Measurements from ENCODE around the gene R3HDM4. TPM values are rescaled to one million over a fixed set of nuclear protein-coding genes. Genes with fewer than 3 reads are reported as not detected.
"Not testable (repeated sequence)": the region's sequence is repeated elsewhere in the genome, so short reads cannot be mapped to it uniquely, and the experiment has no call there.

R3HDM4 gene
- total RNA-seq, 1 donor from 2014 or later = 38.3 TPM

- DNase-seq (ENCODE audit: low read depth) = no peak
Observed at GRCh38 chr19:858284-858683, 54.7 kb downstream of the R3HDM4 start.

- DNase-seq (ENCODE audit: low read depth) = no peak
Observed at GRCh38 chr19:855566-856120, 57.4 kb downstream of the R3HDM4 start.

- no peak for DNase-seq (ENCODE audit: low read depth)
Observed at GRCh38 chr19:855142-855541, 57.9 kb downstream of the R3HDM4 start.

GRCh38 chr19:854549-854948 lies 58.5 kb downstream of the R3HDM4 start:
- DNase-seq (ENCODE audit: low read depth) = no peak

GRCh38 chr19:853614-854220 lies 59.3 kb downstream of the R3HDM4 start:
- DNase-seq (ENCODE audit: low read depth) = not testable (repeated sequence)

GRCh38 chr19:853014-853585 lies 59.9 kb downstream of the R3HDM4 start:
- DNase-seq (ENCODE audit: low read depth) = no peak

- no peak for DNase-seq (ENCODE audit: low read depth)
Observed at GRCh38 chr19:852136-853013, 60.6 kb downstream of the R3HDM4 start, which contains the start of gene ELANE. ELANE (plus strand) TSS chr19:852303; CDS start chr19:852329, 26 bp downstream.

GRCh38 chr19:850979-851335 lies 62.1 kb downstream of the R3HDM4 start:
- no peak for DNase-seq (ENCODE audit: low read depth)

GRCh38 chr19:850221-850978 lies 62.6 kb downstream of the R3HDM4 start:
- peak; percentile 80 for DNase-seq (ENCODE audit: low read depth)

- not testable (repeated sequence) for DNase-seq (ENCODE audit: low read depth)
Observed at GRCh38 chr19:849195-849594, 63.8 kb downstream of the R3HDM4 start.

GRCh38 chr19:848386-848921 lies 64.6 kb downstream of the R3HDM4 start:
- peak; percentile 37 for DNase-seq (ENCODE audit: low read depth)

Other genes with a start within 250 kb of the R3HDM4 start
- gene FSTL3, start 236.8 kb downstream of the R3HDM4 start, total RNA-seq = 374 and 526 TPM in 2 replicates
- gene PRSS57, start 217.8 kb downstream of the R3HDM4 start, total RNA-seq = not detected in 2 replicates
- gene PALM, start 204.3 kb downstream of the R3HDM4 start, total RNA-seq = 0.35 and 45.4 TPM in 2 replicates
- 6.2 and 48.4 TPM in 2 replicates for gene MISP, start 162.1 kb downstream of the R3HDM4 start, total RNA-seq
- gene PTBP1, start 115.8 kb downstream of the R3HDM4 start, total RNA-seq = 67.7 and 134 TPM in 2 replicates
- 0.50 and 0.87 TPM in 2 replicates for gene PLPPR3, start 91.3 kb downstream of the R3HDM4 start, total RNA-seq
- not detected in 2 replicates for gene AZU1, start 85.4 kb downstream of the R3HDM4 start, total RNA-seq
- not detected in 2 replicates for gene PRTN3, start 72.2 kb downstream of the R3HDM4 start, total RNA-seq
- gene ELANE, start 60.9 kb downstream of the R3HDM4 start, total RNA-seq = not detected in 2 replicates
- gene CFD, start 53.6 kb downstream of the R3HDM4 start, total RNA-seq = 2.1 and 3.1 TPM in 2 replicates
- gene MED16, start 20.0 kb downstream of the R3HDM4 start, total RNA-seq = 22.6 and 55.4 TPM in 2 replicates
- gene RNU6-9, start 19.7 kb downstream of the R3HDM4 start, total RNA-seq = not detected in 2 replicates
- not detected in 2 replicates for gene KISS1R, start 4.1 kb upstream of the R3HDM4 start, total RNA-seq
- 9.5 and 18.8 TPM in 2 replicates for gene ARID3A, start 12.8 kb upstream of the R3HDM4 start, total RNA-seq
- gene WDR18, start 71.1 kb upstream of the R3HDM4 start, total RNA-seq = 31.1 and 50.4 TPM in 2 replicates
- 2.4 and 3.6 TPM in 2 replicates for gene GRIN3B, start 87.2 kb upstream of the R3HDM4 start, total RNA-seq
- 63.4 and 114 TPM in 2 replicates for gene TMEM259, start 107.9 kb upstream of the R3HDM4 start, total RNA-seq
- not detected in 2 replicates for gene RNU6-2, start 108.3 kb upstream of the R3HDM4 start, total RNA-seq
- 312 and 501 TPM in 2 replicates for gene CNN2, start 113.4 kb upstream of the R3HDM4 start, total RNA-seq
- gene ABCA7, start 126.9 kb upstream of the R3HDM4 start, total RNA-seq = 15.6 and 24.6 TPM in 2 replicates
- 8.3 and 13.4 TPM in 2 replicates for gene ARHGAP45, start 153.9 kb upstream of the R3HDM4 start, total RNA-seq
- 101 and 168 TPM in 2 replicates for gene POLR2E, start 182.2 kb upstream of the R3HDM4 start, total RNA-seq
- gene GPX4, start 190.8 kb upstream of the R3HDM4 start, total RNA-seq = 205 and 337 TPM in 2 replicates

Data from renal cortical epithelial cell (primary cell).